ENCODE results near the gene SEMA3D.

Gene SEMA3D

DNA sequence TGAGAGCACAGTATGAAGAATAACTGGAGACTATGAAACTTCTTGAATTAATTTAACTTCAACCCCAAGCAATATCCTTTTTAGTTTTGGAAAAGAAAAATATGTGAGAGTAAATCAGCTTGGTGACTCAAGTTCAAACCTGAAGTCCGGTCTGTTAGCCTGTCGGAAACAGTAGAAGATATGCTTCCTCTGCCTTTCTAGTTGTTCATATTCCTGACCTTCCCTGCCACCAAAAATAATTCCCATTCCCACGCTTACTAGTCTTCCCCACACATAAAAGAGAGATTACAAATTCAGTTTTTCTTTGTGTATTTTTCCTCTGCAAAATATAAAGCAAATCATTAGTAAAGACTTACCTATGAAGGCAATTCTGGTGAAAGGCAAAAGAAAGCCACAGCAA lies 3.6 kb downstream of the SEMA3D start:
- no peak for DNase-seq

GRCh38 chr7:85178531-85179298 lies 8.1 kb downstream of the SEMA3D start:
- DNase-seq, result no peak

- no peak for DNase-seq
These were observed 9.5 kb downstream of the SEMA3D start for GRCh38 chr7:85177316-85177715.

GRCh38 chr7:85176197-85176596 lies 10.7 kb downstream of the SEMA3D start:
- DNase-seq, result no peak

GRCh38 chr7:85175217-85175616 lies 11.6 kb downstream of the SEMA3D start:
- DNase-seq, result no peak

- DNase-seq, result no peak
These were observed 14.3 kb downstream of the SEMA3D start for GRCh38 chr7:85172530-85172941.

DNA sequence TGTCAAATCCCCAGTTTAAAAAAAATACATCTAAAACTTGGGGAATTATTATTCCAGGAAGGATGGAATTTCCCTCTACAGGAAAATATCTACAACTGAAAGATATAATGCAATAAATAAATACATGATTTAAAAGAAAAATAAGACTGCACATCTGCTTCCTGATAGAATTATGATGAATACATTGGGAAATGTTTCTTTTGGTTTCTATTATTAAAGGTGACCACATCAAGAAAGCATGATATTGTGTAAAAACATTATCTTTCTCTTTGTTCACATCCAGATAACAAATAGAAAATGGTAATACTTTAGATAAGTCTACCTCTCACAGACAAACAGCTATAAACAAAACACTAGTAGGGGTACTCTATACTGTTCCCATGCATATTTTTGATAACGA lies 19.2 kb downstream of the SEMA3D start:
- DNase-seq, result no peak

- no peak for DNase-seq
These were observed 21.6 kb downstream of the SEMA3D start for GRCh38 chr7:85165263-85165662.

- DNase-seq, result no peak
These were observed 22.5 kb downstream of the SEMA3D start for GRCh38 chr7:85164376-85164775.

GRCh38 chr7:85162721-85163120 lies 24.1 kb downstream of the SEMA3D start:
- no peak for DNase-seq

DNA sequence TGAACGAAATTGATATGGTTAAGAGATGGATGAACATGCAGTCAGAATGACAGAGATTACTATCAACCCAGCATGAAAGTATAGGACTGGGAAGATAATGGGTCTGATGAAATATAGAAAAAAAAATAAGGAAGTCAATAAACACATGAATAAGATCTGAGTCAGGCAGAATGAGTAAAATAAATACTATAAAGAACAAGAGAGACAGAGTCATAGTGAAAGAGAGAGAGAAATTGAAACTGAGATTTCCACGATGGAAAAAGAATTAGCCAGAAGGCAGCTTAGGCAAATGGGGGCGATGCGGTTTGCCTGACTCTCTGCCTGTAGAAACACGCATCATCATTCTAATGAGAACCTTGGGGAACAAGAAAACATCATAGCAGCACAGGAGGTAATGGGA lies 26.6 kb downstream of the SEMA3D start:
- no peak for DNase-seq

- no peak for DNase-seq
These were observed 27.9 kb downstream of the SEMA3D start for GRCh38 chr7:85159003-85159402.

- DNase-seq, result no peak
These were observed 30.1 kb downstream of the SEMA3D start for GRCh38 chr7:85156661-85157208.

- DNase-seq, result no peak
These were observed 32.4 kb downstream of the SEMA3D start for GRCh38 chr7:85154282-85154937.

- DNase-seq, result no peak
These were observed 33.1 kb downstream of the SEMA3D start for GRCh38 chr7:85153715-85154114.

- DNase-seq, result no peak
These were observed 36.2 kb downstream of the SEMA3D start for GRCh38 chr7:85150624-85151023.

DNA sequence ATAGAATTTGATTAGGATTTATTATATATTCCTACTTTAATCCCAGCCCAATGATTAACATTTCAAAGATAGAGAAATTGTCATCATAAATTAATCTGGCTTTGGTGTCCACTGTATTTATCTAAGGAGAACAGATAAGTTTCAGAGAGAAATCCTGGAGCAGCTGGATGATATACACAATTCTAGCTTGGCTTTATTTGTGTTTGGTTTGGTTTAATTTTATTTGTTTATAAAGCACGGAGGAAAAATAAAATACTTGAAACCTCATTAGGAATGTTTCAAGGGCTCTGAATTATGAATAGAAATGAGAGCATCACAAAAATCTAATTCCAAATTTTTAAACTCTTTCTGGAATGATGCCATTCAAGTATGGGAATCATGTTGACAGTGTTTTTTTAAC lies 42.1 kb downstream of the SEMA3D start:
- no peak for DNase-seq

DNA sequence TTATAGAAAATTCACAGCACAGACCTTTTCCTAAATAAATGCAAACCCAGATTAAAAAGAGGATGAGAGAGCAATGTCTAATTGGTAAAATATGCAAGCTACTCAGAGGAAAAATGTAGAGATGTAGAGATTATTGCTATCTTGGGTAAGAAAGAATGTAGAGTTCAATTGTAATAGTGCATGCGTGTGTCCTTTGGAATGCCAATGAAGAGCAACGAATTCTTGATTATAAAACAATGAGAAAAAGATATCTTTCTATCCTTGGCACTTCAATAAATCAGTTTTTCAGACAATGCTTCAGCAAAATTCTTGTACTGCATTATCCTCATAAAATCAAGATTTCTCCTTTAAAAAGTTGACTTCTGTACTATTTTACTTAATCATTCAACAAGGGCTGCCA lies 50.9 kb downstream of the SEMA3D start:
- DNase-seq, result no peak

GRCh38 chr7:85133560-85133959 lies 53.3 kb downstream of the SEMA3D start:
- no peak for DNase-seq

GRCh38 chr7:85133006-85133405 lies 53.9 kb downstream of the SEMA3D start:
- DNase-seq, result no peak

GRCh38 chr7:85130702-85131101 lies 56.2 kb downstream of the SEMA3D start:
- DNase-seq, result no peak

- no peak for DNase-seq
These were observed 60.5 kb downstream of the SEMA3D start for GRCh38 chr7:85126383-85126782.

DNA sequence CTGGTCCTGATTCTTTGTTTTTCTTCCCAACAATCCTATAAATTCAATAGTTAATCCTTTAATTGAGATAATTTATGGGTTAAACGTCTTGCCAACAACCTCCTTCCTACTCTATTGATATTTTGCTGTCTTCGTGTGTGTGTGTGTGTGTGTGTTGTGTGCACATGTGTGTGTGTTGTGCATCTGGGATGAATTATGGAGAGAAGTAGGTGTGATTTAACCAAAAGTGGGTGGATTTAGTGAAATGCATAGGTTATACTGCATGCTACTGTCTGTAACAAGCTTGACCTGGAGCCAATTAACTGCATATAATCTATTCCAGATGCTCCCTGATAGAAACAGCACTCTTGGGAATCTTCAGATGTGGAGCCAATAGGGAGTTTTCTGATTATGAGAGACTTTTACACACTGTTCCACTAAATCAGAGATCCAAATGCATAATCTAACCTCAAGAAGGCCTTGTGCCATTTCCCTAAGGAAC lies 61.2 kb downstream of the SEMA3D start:
- no peak for DNase-seq

- no peak for DNase-seq
These were observed 61.7 kb downstream of the SEMA3D start for GRCh38 chr7:85125176-85125575.
